Upper lobe of left lung (tissue), 4 donors: ENCODE measurements around the gene GLRX5.

Experiments
- EP300 ChIP-seq, 4 donors: sonication (generic); formaldehyde crosslinking; IDR thresholded peaks; one replicate each; pipeline ENCODE4 v1.5.1; 2017; ENCODE audit warnings: antibody characterized with exemption in 4 of 4, control low read depth in 2 of 4
- POLR2A ChIP-seq, 4 donors: fragments of 450-650 bp; IDR thresholded peaks; one replicate each; pipeline ENCODE4 v1.5.1; 2016 to 2017; ENCODE audit warnings: antibody characterized with exemption in 4 of 4, mild to moderate bottlenecking in 2 of 4
- TF ChIP-seq, protein P1 (sequence below), 6 experiments: fragments of 450-650 bp in 4 of 6; fragments of 200-600 bp in 2 of 6; sonication (generic) in 2 of 6; IDR thresholded peaks; one replicate each; pipeline ENCODE4 v1.5.1; 2016 to 2019; ENCODE audit warnings: antibody characterized with exemption in 6 of 6

- TF ChIP-seq POLR2A (IDR thresholded peaks at IDR 0.05) = no peak
- TF ChIP-seq, protein P1, sequence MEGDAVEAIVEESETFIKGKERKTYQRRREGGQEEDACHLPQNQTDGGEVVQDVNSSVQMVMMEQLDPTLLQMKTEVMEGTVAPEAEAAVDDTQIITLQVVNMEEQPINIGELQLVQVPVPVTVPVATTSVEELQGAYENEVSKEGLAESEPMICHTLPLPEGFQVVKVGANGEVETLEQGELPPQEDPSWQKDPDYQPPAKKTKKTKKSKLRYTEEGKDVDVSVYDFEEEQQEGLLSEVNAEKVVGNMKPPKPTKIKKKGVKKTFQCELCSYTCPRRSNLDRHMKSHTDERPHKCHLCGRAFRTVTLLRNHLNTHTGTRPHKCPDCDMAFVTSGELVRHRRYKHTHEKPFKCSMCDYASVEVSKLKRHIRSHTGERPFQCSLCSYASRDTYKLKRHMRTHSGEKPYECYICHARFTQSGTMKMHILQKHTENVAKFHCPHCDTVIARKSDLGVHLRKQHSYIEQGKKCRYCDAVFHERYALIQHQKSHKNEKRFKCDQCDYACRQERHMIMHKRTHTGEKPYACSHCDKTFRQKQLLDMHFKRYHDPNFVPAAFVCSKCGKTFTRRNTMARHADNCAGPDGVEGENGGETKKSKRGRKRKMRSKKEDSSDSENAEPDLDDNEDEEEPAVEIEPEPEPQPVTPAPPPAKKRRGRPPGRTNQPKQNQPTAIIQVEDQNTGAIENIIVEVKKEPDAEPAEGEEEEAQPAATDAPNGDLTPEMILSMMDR (IDR thresholded peaks at IDR 0.05) = no peak
- no peak for TF ChIP-seq EP300 (IDR thresholded peaks at IDR 0.05)
Measured at GRCh38 chr14:95573313-95573712, 38.5 kb downstream of the GLRX5 start.
